ENCODE results near the gene DDX17.

Gene DDX17

DNA sequence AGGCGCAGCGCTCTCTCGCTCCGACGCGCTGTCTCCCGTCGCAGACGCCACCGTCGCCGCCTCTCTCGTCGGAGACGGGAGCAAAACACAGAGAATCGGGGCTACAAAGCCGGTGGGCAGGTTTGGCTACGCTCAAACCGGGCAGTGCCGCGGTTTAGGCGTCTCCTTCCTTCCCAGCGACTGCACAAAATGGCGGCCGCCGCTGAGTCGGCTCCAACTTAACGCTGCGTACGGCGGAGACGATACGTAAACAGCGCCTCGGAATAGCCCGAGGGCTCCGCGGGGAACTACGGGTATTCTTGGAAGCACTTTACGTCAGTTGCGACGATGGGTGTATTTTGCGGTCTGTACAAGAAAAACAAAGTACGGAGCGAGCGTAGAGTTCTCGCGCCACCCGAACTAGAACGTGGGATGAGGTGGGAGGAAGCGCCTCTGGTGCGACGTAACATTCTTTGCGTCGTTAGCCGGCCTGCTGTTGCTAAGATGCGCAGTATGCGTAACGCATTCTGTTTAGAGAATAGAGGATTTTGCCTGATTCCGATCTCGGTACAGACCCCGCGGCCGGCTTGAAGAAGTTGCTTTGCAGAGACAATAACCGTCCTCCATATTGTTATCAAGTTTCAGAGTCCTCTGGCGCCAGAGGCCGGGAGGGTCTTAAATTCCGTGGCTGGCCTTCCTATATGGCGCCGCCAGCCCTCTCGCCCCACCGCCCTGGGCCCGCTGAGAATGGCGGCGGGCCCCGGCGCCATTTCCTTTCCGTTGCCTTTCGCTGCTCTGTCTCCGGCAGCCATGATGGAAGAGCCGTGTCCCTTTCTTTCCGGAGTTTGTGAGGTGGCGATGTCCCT is at the start of gene DDX17:
TSS of gene DDX17 (minus strand) at position 194 of the 845 bp plus-strand sequence.
- peak; percentile 98 for DNase-seq (ENCODE audit: low spot score)

DNA sequence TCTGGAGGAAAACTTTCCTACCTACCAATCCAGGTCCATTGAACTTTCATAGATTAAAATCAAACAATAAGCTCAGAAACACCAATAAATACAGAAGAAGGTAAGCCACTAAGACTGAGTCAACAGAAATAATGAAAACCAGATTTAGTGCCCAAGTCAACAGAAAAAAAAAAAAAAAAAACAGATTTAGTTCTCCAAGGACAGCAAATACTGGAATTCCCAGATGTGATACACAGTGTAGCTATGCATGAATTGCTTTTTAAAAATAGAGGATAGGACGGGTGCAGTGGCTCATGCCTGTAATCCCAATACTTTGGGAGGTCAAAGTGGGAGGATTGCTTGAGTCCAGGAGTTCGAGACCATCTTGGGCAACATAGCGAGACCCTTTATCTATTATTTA is 48.2 kb upstream of the DDX17 start:
- no peak for DNase-seq (ENCODE audit: low spot score)

DNA sequence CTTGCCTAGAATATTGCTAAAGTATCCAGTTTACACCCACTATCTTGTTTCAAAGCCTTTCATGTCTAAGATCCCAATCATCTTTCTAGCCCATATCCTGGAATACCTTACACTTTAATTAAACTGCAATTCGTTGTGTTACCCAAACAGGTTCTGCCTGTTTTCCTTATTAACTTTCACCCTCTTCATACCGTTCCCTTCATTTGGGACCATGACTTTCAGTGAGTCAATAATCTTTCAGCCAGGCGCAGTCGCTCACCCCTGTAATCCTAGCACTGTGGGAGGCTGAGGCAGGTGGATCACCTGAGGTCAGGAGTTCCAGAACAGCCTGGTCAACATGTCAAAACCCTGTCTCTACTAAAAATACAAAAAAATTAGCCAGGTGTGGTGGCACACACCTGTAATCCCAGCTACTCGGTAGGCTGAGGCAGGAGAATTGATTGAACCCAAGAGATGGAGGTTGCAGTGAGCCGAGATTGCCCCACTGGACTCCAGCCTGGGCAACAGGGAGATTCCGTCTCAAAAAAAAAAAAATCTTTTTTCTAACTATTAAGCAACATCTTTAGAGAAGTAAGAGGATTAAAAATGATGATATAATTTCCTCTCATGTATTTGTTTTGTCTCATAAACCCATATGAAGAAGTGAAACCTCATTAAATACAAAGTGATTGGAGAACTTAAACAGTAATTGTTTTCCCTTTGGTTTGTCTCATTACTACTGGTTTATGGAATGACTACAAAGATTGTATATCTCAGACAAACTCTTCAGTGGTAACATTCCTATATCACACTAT is 43.2 kb upstream of the DDX17 start:
- DNase-seq (ENCODE audit: low spot score) = no peak

- DNase-seq (ENCODE audit: low spot score) = no peak
Measured at GRCh38 chr22:38540701-38541100, 34.6 kb upstream of the DDX17 start.

GRCh38 chr22:38531251-38531938 is 25.3 kb upstream of the DDX17 start:
- DNase-seq (ENCODE audit: low spot score) = no peak

- DNase-seq (ENCODE audit: low spot score) = no peak
Measured at GRCh38 chr22:38524429-38524828, 18.3 kb upstream of the DDX17 start.

DNA sequence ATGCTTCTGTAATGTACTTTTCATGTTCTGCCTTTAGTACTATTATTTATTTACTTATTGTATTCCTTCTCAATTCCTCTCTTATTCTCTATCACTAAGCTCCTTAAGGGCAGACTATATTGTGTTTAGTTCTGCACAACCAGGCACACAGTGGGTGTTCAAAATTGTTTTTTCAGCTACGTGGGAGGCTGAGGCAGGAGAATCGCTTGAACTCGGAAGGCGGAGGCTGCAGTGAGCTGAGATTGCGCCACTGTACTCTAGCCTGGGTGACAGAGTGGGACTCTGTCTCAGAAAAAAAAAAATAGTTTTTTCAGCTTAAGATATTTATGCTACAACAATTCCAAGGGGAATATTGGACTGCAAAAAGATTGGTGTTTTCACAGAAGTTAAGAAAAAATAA is 17.4 kb upstream of the DDX17 start:
- no peak for DNase-seq (ENCODE audit: low spot score)

DNA sequence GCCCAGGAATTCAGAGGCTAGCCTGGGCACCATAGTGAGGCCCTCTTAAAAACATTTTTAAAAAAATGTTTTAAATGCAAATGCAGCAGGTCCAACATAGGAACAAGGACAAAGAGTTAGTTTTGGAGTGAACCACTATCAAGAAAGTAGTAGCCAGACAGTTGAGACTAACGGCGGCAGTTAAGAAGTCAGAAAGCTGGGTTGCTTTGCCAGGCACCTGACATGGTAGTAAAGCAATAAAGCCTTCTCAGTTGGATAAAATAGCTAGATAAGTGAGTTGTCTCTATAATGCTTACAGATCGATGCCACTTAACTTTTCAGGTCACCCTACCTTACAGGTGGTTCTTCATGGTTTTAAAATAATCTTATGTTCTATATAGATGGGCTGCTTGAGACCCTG is 16.9 kb upstream of the DDX17 start:
- DNase-seq (ENCODE audit: low spot score) = no peak

GRCh38 chr22:38519453-38520250 is 13.5 kb upstream of the DDX17 start:
- DNase-seq (ENCODE audit: low spot score) = no peak

DNA sequence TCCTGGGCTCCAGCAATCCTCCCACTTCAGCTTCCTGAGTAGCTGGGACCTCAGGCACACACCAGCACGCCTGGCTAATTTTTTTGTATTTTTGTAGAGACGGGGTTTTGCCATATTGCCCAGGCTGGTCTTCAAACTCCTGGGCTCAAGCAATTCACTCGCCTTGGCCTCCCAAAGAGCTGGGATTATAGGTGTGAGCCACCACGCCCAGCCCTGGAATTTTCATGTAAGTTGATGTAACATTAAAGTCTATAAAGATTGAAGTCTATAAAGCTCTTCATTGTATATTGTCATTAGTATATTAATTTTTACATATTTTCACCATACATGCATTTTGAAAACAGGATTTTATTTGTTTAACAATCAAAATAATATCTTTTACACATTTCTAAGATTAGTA is 12.5 kb upstream of the DDX17 start:
- DNase-seq (ENCODE audit: low spot score) = no peak

GRCh38 chr22:38513063-38513462 is 7.0 kb upstream of the DDX17 start:
- no peak for DNase-seq (ENCODE audit: low spot score)

GRCh38 chr22:38510416-38510970 is 4.4 kb upstream of the DDX17 start:
- no peak for DNase-seq (ENCODE audit: low spot score)

GRCh38 chr22:38505541-38506117 is 482 bp downstream of the DDX17 start:
- no peak for DNase-seq (ENCODE audit: low spot score)

- DNase-seq (ENCODE audit: low spot score) = no peak
Measured at GRCh38 chr22:38504731-38505540, 1.2 kb downstream of the DDX17 start.

GRCh38 chr22:38503021-38503420 is 3.1 kb downstream of the DDX17 start:
- DNase-seq (ENCODE audit: low spot score) = no peak

DNA sequence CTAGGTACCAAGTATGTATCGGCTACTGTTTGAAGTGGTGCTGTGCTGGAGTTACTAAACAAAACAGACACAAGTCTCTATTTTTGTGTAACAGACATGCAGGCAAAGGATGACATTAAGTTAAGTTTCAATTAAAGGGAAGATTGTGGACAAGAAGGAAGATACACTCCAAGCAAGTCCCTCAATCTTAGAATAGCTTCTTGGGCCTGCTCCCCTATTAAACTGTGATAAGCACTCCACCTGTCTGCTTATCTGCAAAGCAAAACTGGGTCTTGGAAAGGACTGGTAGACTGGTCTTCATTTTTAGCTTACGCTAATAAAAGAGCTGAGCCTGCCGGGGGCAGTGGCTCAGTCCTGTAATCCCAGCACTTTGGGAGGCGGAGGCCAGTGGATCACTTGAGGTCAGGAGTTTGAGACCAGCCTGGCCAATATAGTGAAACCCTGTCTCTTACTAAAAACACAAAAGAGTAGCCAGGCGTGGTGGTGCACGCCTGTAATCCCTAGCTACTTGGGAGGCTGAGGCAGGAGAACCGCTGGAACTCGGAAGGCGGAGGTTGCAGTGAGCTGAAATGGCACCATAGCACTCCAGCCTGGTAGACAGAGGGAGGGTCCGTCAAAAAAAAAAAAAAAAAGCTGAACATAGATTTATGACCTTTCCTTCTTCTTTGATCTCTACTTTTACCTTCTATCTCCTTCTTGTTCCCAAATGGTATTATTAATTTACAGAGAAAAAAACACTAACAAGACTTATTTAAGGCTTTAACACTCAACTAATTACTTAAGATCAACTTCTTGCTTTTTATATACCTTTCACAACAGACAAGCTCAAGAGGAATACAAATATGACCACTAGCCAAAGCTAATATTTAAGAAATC is 4.1 kb downstream of the DDX17 start:
- DNase-seq (ENCODE audit: low spot score) = no peak

GRCh38 chr22:38497869-38498268 is 8.2 kb downstream of the DDX17 start:
- no peak for DNase-seq (ENCODE audit: low spot score)

GRCh38 chr22:38494939-38495338 is 11.2 kb downstream of the DDX17 start:
- DNase-seq (ENCODE audit: low spot score) = no peak

GRCh38 chr22:38494498-38494897 is 11.6 kb downstream of the DDX17 start:
- DNase-seq (ENCODE audit: low spot score) = no peak

Data from ecto neural progenitor cell (in vitro differentiated cells).